Measurements from ENCODE around the gene CELSR1. TPM values are rescaled to one million over a fixed set of nuclear protein-coding genes. Genes with fewer than 3 reads are reported as not detected.

CELSR1 gene
- total and polyA plus RNA-seq, 2 of the 13 experiments (the other 11 are each of a cell fraction or from before 2014, with no cell fraction given) = 0.78 to 1.8 TPM

DNA sequence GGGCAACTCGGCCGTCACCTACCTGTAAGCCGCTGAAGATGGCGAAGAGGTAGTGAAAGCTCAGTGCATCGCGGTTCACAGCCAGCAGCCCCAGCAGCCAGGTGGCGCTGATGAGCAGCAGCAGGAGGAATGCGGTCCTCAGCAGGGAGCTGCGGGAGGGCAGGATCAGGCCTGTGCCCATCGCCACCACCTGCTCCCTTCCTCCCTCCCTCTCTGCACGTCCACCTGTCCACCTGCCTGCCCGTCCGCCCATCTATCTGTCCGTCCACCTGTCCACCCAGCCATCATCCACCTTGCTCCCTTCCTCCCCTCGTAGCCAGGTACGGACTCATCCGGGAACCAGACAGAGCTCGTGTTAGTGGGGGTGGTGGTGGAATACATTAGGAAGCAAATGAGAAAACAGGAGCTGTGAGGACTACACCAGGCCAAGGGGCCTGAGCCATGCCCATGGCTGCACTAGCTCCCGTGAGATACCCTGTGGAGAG lies 169.7 kb downstream of the CELSR1 start (continued):
- no peak; the same call in 1 of the 2 replicates for TF ChIP-seq TBX2 (CRISPR knock-in tag; IDR thresholded peaks at IDR 0.05; ENCODE audit: borderline replicate concordance)
- no peak for TF ChIP-seq POLR2A (IDR thresholded peaks at IDR 0.05; ENCODE audit: insufficient read depth in 1 of 2, low read depth in 2 of 2, low read length in 2 of 2)
- 0 out of 2 replicates have a peak, but pooled peaks have one; percentile 50 for TF ChIP-seq ZNF546 (CRISPR knock-in tag; conservative IDR thresholded peaks at IDR 0.05)
- 0 out of 2 replicates have a peak, but pooled peaks have one; percentile 37 for TF ChIP-seq GATAD1 (CRISPR knock-in tag; IDR thresholded peaks at IDR 0.05)
- no peak for TF ChIP-seq NCOA1 (CRISPR knock-in tag; IDR thresholded peaks at IDR 0.05)
- no peak; the same call in 1 of the 2 replicates for TF ChIP-seq MED1 (CRISPR knock-in tag; IDR thresholded peaks at IDR 0.05)
- no peak for TF ChIP-seq FOXP1 (IDR thresholded peaks at IDR 0.05)
- TF ChIP-seq FOXP1 (CRISPR knock-in tag; IDR thresholded peaks at IDR 0.05) = no peak
- TF ChIP-seq ZNF616 (CRISPR knock-in tag; IDR thresholded peaks at IDR 0.05; ENCODE audit: low read depth) = no peak
- TF ChIP-seq SMC3 (IDR thresholded peaks at IDR 0.05; ENCODE audit: low read length) = peak; percentile 86
- no peak for TF ChIP-seq SIX4 (CRISPR knock-in tag; IDR thresholded peaks at IDR 0.05)
- TF ChIP-seq, protein P1, sequence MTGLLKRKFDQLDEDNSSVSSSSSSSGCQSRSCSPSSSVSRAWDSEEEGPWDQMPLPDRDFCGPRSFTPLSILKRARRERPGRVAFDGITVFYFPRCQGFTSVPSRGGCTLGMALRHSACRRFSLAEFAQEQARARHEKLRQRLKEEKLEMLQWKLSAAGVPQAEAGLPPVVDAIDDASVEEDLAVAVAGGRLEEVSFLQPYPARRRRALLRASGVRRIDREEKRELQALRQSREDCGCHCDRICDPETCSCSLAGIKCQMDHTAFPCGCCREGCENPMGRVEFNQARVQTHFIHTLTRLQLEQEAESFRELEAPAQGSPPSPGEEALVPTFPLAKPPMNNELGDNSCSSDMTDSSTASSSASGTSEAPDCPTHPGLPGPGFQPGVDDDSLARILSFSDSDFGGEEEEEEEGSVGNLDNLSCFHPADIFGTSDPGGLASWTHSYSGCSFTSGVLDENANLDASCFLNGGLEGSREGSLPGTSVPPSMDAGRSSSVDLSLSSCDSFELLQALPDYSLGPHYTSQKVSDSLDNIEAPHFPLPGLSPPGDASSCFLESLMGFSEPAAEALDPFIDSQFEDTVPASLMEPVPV (CRISPR knock-in tag; IDR thresholded peaks at IDR 0.05) = no peak
- no peak for TF ChIP-seq ESRRA (CRISPR knock-in tag; IDR thresholded peaks at IDR 0.05; ENCODE audit: low read depth)
- no peak for TF ChIP-seq ZNF256 (CRISPR knock-in tag; conservative IDR thresholded peaks at IDR 0.05)
- TF ChIP-seq ZNF326 (CRISPR knock-in tag; IDR thresholded peaks at IDR 0.05; ENCODE audit: borderline replicate concordance) = no peak
- TF ChIP-seq ZBTB20 (CRISPR knock-in tag; IDR thresholded peaks at IDR 0.05; ENCODE audit: borderline replicate concordance, low read depth) = no peak
- TF ChIP-seq ZNF577 (CRISPR knock-in tag; IDR thresholded peaks at IDR 0.05; ENCODE audit: borderline replicate concordance, low read depth) = no peak
- TF ChIP-seq ZNF431 (CRISPR knock-in tag; IDR thresholded peaks at IDR 0.05; ENCODE audit: borderline replicate concordance, low read depth) = no peak
- peak; percentile 48; the same call in 1 of the 2 replicates for TF ChIP-seq KDM5B (CRISPR knock-in tag; IDR thresholded peaks at IDR 0.05; ENCODE audit: borderline replicate concordance)
- no peak for TF ChIP-seq ZNF547 (CRISPR knock-in tag; IDR thresholded peaks at IDR 0.05)
- TF ChIP-seq ZNF451 (CRISPR knock-in tag; IDR thresholded peaks at IDR 0.05) = peak; percentile 48; the same call in 1 of the 2 replicates
- TF ChIP-seq ZNF746 (CRISPR knock-in tag; IDR thresholded peaks at IDR 0.05) = 0 out of 2 replicates have a peak, but pooled peaks have one; percentile 47
- peak; percentile 57; the same call in 1 of the 2 replicates for TF ChIP-seq ZNF788 (CRISPR knock-in tag; IDR thresholded peaks at IDR 0.05; ENCODE audit: borderline replicate concordance)
- TF ChIP-seq ZBTB3 (CRISPR knock-in tag; IDR thresholded peaks at IDR 0.05; ENCODE audit: borderline replicate concordance, low read depth) = no peak
- TF ChIP-seq ZNF441 (CRISPR knock-in tag; IDR thresholded peaks at IDR 0.05; ENCODE audit: borderline replicate concordance) = no peak
- no peak for TF ChIP-seq ZNF3 (CRISPR knock-in tag; IDR thresholded peaks at IDR 0.05)
- TF ChIP-seq TCF7 (IDR thresholded peaks at IDR 0.05; ENCODE audit: low read depth) = no peak
- TF ChIP-seq TBP (CRISPR knock-in tag; IDR thresholded peaks at IDR 0.05) = no peak
- TF ChIP-seq FIP1L1 (IDR thresholded peaks at IDR 0.05; ENCODE audit: borderline replicate concordance, insufficient read depth, low read depth, low read length) = no peak
- no peak for TF ChIP-seq ZNF484 (CRISPR knock-in tag; IDR thresholded peaks at IDR 0.05; ENCODE audit: borderline replicate concordance, low read depth)
- no peak for TF ChIP-seq NR2F2 (IDR thresholded peaks at IDR 0.05; ENCODE audit: borderline replicate concordance, low read depth)
- TF ChIP-seq, protein P2, sequence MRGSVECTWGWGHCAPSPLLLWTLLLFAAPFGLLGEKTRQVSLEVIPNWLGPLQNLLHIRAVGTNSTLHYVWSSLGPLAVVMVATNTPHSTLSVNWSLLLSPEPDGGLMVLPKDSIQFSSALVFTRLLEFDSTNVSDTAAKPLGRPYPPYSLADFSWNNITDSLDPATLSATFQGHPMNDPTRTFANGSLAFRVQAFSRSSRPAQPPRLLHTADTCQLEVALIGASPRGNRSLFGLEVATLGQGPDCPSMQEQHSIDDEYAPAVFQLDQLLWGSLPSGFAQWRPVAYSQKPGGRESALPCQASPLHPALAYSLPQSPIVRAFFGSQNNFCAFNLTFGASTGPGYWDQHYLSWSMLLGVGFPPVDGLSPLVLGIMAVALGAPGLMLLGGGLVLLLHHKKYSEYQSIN (CRISPR knock-in tag; IDR thresholded peaks at IDR 0.05; ENCODE audit: borderline replicate concordance) = no peak
- TF ChIP-seq NFYC (CRISPR knock-in tag; IDR thresholded peaks at IDR 0.05) = no peak
